ENCODE data around the gene ST8SIA6.
"Not testable (repeated sequence)": the region's sequence is repeated elsewhere in the genome, so short reads cannot be mapped to it uniquely, and the experiment has no call there.

ST8SIA6 gene

GRCh38 chr10:17343118-17343517 is 111.3 kb downstream of the ST8SIA6 start:
- DNase-seq (ENCODE audit: low read depth), result no peak

GRCh38 chr10:17340144-17340829 is 114.1 kb downstream of the ST8SIA6 start:
- no peak for DNase-seq (ENCODE audit: low read depth)

GRCh38 chr10:17335065-17335464 is 119.3 kb downstream of the ST8SIA6 start:
- DNase-seq (ENCODE audit: low read depth), result peak; percentile 30

- no peak for DNase-seq (ENCODE audit: low read depth)
Observed at GRCh38 chr10:17330501-17330900, 123.9 kb downstream of the ST8SIA6 start.

- no peak for DNase-seq (ENCODE audit: low read depth)
Observed at GRCh38 chr10:17326377-17326776, 128.0 kb downstream of the ST8SIA6 start.

- not testable (repeated sequence) for DNase-seq (ENCODE audit: low read depth)
Observed at GRCh38 chr10:17321957-17322356, 132.4 kb downstream of the ST8SIA6 start.

- DNase-seq (ENCODE audit: low read depth), result no peak
Observed at GRCh38 chr10:17316488-17317170, 137.8 kb downstream of the ST8SIA6 start.

- no peak for DNase-seq (ENCODE audit: low read depth)
Observed at GRCh38 chr10:17309435-17309834, 145.0 kb downstream of the ST8SIA6 start.

- DNase-seq (ENCODE audit: low read depth), result no peak
Observed at GRCh38 chr10:17307123-17307522, 147.3 kb downstream of the ST8SIA6 start.

GRCh38 chr10:17292375-17292774 is 162.0 kb downstream of the ST8SIA6 start:
- no peak for DNase-seq (ENCODE audit: low read depth)

- DNase-seq (ENCODE audit: low read depth), result no peak
Observed at GRCh38 chr10:17290226-17290625, 164.2 kb downstream of the ST8SIA6 start.

GRCh38 chr10:17289763-17290162 is 164.6 kb downstream of the ST8SIA6 start:
- DNase-seq (ENCODE audit: low read depth), result no peak

- DNase-seq (ENCODE audit: low read depth), result no peak
Observed at GRCh38 chr10:17286562-17287550, 167.5 kb downstream of the ST8SIA6 start.

- DNase-seq (ENCODE audit: low read depth), result no peak
Observed at GRCh38 chr10:17282311-17282710, 172.1 kb downstream of the ST8SIA6 start.

GRCh38 chr10:17278607-17279240 is 175.7 kb downstream of the ST8SIA6 start:
- no peak for DNase-seq (ENCODE audit: low read depth)

GRCh38 chr10:17276756-17277424 is 177.5 kb downstream of the ST8SIA6 start:
- no peak for DNase-seq (ENCODE audit: low read depth)

GRCh38 chr10:17273403-17273802 is 181.0 kb downstream of the ST8SIA6 start:
- peak; percentile 33 for DNase-seq (ENCODE audit: low read depth)

- no peak for DNase-seq (ENCODE audit: low read depth)
Observed at GRCh38 chr10:17272648-17273047, 181.7 kb downstream of the ST8SIA6 start.

Measured in fibroblast of the conjunctiva (primary cell).